GM12892 (cell line): Measurements from ENCODE around the gene FHOD1.

ENCODE experiments used
- DNase-seq: peaks from one replicate; pipeline ENCODE4 v3.0.0; 2011; ENCODE audit not compliant: insufficient read length
- FAIRE-seq: peaks from 2 replicates; lab custom pipeline; 2011; peaks lifted over from hg19 to GRCh38; lab: Jason Lieb, UNC
- POLR2A ChIP-seq: IDR thresholded peaks from 2 replicates; pipeline ENCODE4 v1.6.1; 2011; ENCODE audit warnings: low read depth, low read length, control low read depth
- POLR2AphosphoS5 ChIP-seq: IDR thresholded peaks from 2 replicates; pipeline ENCODE4 v1.6.1; 2011; ENCODE audit warnings: low read depth, low read length, control low read depth
- TAF1 ChIP-seq: IDR thresholded peaks from 2 replicates; pipeline ENCODE4 v1.6.1; 2011; ENCODE audit warnings: low read depth, mild to moderate bottlenecking, control low read depth, low read length, borderline replicate concordance

The FHOD1 gene

DNA sequence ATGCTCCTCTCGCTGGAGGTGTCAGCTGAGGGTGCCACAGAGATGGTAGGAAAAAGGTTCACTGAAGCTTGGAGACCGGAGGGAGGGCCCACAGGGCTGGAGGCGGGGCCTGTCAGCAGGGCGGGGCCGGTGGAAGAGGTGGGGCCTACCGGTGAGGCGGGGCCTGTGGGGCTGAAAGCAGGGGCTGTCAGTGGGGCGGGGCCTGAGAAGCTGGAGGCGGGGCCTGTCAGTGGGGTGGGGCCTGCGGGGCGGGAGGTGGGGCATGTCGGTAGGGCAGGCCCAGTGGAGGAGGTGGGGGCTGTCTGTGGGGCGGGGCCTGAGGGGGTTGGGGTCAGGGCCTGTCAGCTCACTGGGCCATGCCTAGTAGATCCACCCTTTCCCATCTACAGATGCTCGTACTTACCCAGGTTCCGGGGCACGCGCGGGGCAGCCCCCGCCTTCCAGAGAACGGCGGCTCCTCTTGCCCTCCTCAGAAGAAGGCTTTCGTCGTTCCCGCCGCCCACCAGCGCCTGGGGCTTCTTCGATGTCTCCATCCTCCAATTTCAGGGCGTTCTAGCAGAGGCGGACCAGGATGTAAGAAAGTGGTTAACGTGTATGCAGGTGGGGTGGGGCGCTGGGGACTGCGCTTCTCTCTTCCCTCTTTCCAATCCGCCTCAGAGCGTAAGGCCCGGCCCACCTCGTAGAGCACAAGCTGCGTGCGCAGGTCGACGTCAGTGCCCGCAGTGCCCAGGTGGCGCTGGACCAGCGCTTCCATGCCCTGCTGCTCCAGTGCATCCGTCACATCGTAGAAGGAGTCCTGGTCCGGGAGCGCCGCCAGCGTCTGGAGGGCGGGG lies 10.5 kb downstream of the FHOD1 start:
- TF ChIP-seq POLR2A = no peak
- no peak for TF ChIP-seq TAF1
- TF ChIP-seq POLR2AphosphoS5 = no peak
- FAIRE-seq = peak; percentile 70
- DNase-seq = peak; percentile 84

DNA sequence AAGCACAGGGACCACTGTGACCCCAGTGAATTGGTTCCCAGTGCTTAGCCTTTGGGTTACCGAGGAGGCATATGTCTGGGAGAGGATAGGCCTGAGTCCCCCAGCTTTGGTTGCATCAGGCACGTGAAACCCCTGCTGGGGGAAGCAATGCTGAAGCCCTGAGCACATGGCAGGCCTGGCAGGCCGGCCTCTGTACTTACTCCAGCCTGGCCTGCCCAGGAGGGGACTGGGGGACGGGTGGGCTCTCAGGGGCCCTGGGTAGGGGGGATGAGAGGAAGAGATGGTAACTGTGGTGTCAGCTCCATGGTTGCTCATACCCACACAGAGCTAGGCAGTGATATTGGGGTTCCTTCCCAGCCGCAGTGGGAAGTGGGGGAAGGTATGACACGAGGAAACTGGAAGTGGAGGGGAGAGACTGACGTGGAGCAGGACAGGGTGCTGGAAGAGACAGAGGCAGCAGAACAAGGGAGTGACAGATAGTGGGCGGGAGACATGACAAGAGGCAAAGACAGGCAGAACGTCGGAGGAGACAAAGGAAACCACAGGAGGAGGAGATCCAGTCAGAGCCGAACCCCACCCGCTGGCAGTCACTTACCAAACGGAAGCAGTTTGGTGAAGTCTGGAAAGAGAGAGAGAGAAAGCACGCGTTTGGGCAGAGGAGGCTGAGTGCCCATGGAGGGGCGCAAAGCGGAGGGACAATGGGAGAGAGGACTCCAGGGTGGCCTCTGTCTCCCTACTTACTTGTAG lies 11.3 kb downstream of the FHOD1 start:
- no peak for FAIRE-seq
- no peak for DNase-seq

DNA sequence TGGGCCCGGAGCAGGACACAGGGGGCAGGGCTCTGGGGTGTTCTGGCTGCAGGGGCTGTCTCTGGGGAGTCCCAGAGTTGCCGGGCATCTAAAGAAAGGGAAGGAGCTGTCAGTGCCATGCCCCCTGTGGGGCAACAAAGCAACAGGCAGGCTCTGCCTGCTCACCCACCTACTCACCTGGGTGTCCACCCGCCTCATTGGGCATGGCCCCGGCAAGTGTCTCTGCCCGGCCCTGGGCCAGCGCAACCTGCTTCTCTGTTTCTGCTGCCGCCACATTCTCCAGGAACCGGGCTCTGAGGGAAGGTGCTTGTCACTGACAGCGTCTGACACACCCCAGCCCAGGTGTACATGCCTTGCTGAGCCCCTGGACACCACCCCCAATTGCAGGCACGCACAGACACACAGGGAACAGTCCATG lies 13.1 kb downstream of the FHOD1 start:
- no peak for DNase-seq
- TF ChIP-seq POLR2A (peak; percentile 36; the same call in 1 of the 2 replicates), TAF1 (no peak), POLR2AphosphoS5 (0 out of 2 replicates have a peak, but pooled peaks have one; percentile 29)
- no peak for FAIRE-seq

More for the DNA sequence above, 11.3 kb downstream of the FHOD1 start:
- TF ChIP-seq POLR2AphosphoS5 = no peak; the same call in 1 of the 2 replicates
- no peak for TF ChIP-seq TAF1
- TF ChIP-seq POLR2A = 0 out of 2 replicates have a peak, but pooled peaks have one; percentile 20

DNA sequence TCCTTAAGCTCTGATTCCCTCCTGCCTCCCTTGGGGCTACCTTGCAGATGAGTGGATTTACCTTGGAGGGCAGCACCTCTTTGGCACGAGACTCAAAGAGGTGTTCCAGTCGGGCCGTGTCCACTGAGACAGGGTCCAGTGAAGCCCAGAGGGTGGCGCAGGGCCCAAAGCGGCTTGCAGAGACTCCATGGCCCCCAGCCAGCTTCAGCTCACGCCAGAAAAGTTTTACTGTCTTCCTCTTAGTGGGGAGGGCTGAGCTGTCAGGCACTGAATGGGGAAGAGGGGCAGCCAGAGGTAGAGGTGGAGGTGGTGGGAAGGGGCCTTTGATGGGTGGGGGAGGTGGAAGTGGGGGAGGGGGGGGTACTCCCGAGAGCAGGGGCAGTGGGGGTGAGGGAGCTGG lies 13.7 kb downstream of the FHOD1 start:
- DNase-seq = no peak
- TF ChIP-seq TAF1 (no peak), POLR2AphosphoS5 (no peak), POLR2A (no peak)
- no peak for FAIRE-seq

DNA sequence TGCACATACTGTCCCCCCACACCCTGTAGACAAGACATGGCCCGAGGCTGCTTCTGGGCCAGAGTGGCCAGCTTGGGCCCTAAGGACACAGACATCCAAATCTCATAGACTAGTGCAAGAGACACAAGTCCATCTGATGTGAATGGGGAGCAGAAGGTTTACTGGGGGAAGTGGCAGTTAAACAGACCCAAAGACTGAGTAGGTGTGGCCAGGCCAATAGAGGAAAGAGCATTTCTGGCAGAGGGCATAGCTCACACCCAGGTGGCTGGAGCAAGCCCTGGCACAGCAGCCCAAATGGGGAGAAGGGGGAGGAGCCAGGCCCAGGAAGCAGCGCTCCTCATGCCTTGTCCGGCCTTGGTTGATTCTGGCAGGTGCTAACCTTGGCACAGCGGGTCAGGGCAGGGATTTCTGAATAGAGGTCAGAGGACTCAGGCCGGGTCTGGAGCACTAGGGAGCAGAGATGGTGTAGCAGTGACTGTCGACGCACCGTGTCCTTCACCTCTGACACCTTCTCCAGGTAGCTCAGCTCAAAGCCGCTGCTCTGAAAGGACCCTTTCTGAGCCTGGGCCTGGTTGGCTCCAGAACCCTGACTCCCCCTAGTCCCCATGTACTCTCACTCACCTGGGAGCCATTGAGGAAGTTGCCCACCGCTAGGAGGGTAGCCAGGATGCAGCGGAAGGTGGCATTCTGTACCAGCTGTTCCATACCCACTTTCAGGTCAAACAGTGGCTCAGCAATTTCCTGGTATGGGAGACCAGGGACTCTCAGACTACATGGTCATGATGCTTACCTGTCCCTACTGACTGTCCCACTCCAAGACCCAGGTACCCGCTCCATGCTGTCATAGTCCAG lies 16.2 kb downstream of the FHOD1 start:
- TF ChIP-seq POLR2A (peak; percentile 46; the same call in 1 of the 2 replicates), TAF1 (no peak), POLR2AphosphoS5 (no peak)
- DNase-seq = no peak
- FAIRE-seq = no peak

DNA sequence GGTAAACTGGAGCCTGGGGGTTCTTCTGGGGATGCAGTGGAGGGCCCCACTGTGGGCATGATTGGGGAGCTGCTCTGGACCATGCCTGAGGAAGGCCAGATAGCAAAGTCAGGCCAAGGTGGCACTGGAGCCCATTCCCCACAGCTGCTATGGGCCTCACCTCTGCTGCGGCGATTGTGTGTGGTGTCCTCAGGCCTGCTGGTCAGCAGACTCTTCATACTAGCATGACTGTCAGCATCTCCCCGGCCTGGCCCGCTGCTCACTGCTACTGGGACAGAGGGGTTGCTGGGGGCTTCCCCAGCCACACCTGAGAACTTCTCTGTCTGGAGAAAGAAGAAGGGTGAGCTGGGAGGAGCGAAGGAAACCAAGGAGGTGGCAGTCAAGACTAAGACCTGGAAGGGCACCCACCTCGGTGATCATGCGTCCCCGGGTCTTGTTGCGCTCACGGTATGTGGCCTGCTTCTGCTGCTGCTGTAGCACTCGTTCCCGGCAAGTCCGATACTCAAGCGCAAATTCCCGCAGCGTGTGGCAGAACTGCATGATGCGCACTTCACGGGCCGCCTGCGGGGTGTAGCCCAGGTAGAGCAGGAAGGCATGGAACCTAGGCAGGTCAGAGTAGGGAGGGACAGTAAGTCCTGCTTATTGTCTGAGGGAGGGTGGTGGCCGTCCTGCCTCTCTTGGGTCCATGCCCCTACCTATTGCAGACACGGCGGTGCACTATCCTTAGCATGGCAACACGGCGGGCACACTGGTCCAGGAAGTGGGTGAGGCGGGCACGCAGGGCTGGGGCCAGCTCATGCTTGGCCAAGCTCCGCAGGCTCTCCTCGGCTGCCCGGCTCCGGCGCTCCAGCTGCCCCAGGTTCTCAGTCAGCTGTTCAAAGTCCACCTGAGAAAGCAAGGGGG lies 17.1 kb downstream of the FHOD1 start:
- TF ChIP-seq POLR2A (peak; percentile 35; the same call in 1 of the 2 replicates), TAF1 (no peak), POLR2AphosphoS5 (peak; percentile 65; the same call in 1 of the 2 replicates)
- FAIRE-seq = no peak

DNA sequence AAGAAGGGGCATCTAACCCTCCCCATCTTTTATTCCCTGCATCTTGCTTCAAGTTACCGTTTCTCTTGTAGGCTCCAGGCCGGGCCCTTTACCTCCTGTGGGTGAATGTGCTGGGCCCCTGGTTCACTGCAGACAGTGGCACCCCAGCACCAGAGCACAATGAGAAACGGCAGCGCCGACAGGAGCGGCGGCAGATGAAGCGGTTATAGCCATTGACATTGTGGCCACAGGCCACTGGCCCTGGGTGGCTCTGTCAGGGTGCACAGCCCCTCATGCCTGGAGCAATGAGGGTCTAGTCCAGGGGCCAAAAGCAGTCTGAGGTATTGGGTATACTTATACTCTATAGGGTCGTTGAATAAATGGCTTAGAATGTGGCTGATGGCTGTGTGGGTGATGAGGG lies 18.4 kb downstream of the FHOD1 start:
- no peak for DNase-seq
- TF ChIP-seq POLR2A (no peak), POLR2AphosphoS5 (no peak), TAF1 (no peak)
- no peak for FAIRE-seq

More for the DNA sequence above, 17.1 kb downstream of the FHOD1 start:
- DNase-seq = no peak

DNA sequence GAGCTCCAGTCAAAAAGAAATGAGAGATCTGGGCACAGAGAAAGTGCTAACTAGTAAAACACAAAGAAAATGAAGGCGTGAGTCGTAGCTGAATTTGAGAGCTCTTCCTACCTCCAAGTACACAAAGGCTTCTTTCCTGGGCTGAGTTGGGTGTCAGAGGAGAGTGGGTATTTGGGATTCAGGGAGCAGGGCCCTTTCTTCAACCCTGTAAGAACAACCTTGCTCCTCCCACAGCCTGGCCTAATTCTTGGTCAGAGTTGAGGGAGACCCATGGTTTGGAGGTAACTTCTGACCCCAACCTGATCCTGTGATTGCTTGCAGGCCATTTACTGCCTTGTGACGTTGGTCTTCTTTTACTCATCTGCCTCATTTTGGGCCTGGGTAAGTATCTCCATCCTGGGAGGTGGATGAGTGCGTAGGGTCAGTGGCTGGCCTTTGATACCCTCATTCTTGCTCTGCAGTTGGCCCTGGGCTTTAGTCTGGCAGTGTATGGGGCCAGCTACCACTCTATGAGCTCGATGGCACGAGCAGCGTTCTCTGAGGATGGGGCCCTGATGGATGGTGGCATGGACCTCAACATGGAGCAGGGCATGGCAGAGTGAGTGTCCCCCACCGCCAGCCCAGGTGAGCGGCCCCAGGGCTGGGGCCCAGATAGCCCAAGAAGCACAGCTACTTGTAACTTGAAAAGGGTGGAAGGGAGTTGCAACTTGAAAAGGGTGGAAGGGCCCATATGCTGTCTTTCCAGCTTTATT lies 19.1 kb downstream of the FHOD1 start:
- FAIRE-seq = no peak
- 0 out of 2 replicates have a peak, but pooled peaks have one; percentile 17 for TF ChIP-seq POLR2AphosphoS5
- no peak for TF ChIP-seq TAF1

DNA sequence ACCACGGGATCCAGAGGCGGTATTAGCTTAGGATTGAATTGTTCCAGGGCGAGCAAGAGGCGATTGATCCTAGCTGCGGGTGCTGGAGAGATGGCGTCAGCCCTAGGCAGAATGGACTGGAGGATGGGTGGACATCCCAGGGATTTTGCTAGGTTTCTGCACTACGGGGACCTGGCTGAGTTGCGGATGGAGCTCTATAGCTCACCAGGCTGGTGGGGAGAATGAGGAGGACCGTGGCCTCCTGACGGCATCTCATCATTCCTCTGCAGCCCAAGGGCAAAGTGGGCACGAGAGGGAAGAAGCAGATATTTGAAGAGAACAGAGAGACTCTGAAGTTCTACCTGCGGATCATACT lies 19.7 kb downstream of the FHOD1 start:
- DNase-seq (no peak), FAIRE-seq (no peak)
- TF ChIP-seq POLR2A (no peak), POLR2AphosphoS5 (no peak), TAF1 (no peak)

More for the DNA sequence above, 19.1 kb downstream of the FHOD1 start:
- DNase-seq = no peak
